HCT116 (cell line): ENCODE measurements around the gene DAPL1. TPM values are rescaled to one million over a fixed set of nuclear protein-coding genes. Genes with fewer than 3 reads are reported as not detected.

Source experiments
- ATAC-seq: fragments of 200-7000 bp; cut with Tn5 transposase; 2 replicates; pipeline ENCODE4 v1.9.1; 2020; ENCODE audit warnings: mild to moderate bottlenecking, moderate library complexity
- BruUV-seq: library from RNA; stranded (reverse); fragments of 400-500 nt; replicated peaks from 2 replicates; lab custom pipeline; 2021; lab: Mats Ljungman, UMichigan
- CTCF ChIA-PET: fragments of 300-600 bp; sonication (Branson Sonifier 250); formaldehyde crosslinking; loops from one replicate; lab custom pipeline; 2021; ENCODE audit warnings: antibody characterized with exemption; lab: Charles Lee
- POLR2A ChIA-PET: fragments of 300-600, 350-600 bp; sonication (Branson Sonifier 250); formaldehyde crosslinking; loops from one replicate; lab custom pipeline; 2021; ENCODE audit warnings: antibody characterized with exemption; lab: Charles Lee
- RAD21 ChIA-PET, 2 experiments: fragments of 300-600 bp; sonication (Branson Sonifier 250); formaldehyde crosslinking; loops; one replicate each; lab custom pipeline; 2023; ENCODE audit warnings: low total read pairs in 2 of 2; ENCODE audit not compliant: uncharacterized antibody in 2 of 2, unreplicated experiment in 2 of 2, low non-redundant PET in 1 of 2; lab: Charles Lee
- DNase-seq: peaks from one replicate; pipeline ENCODE4 v3.0.0-alpha.2; 2010; ENCODE audit warnings: low read depth, low spot score
- H2AFZ ChIP-seq: fragments of 200-600 bp; shearing (Covaris generic), sonication (generic); 2 replicates; pipeline ENCODE4 v1.6.1; 2017; ENCODE audit warnings: low read depth, mixed run types, mixed read lengths, antibody characterized with exemption, low read length; ENCODE audit not compliant: poor library complexity, severe bottlenecking
- H3K27ac ChIP-seq: 2 replicates; pipeline ENCODE4 v1.5.1; 2012; ENCODE audit warnings: low read depth, low read length
- H3K27me3 ChIP-seq: fragments of 200-600 bp; sonication (generic); 2 replicates; pipeline ENCODE4 v1.6.1; 2016; ENCODE audit warnings: mixed run types, low read length, mixed read lengths; ENCODE audit not compliant: insufficient read depth
- H3K36me3 ChIP-seq, 2 experiments: fragments of 200-500 bp in 1 of 2; fragments of 200-600 bp in 1 of 2; sonication (Bioruptor generic) in 1 of 2; sonication (generic) in 1 of 2; 2 replicates each; pipeline versions ENCODE4 v1.5.1 to v1.6.1; 2014 to 2016; ENCODE audit warnings: low read length in 2 of 2, inconsistent platforms in 1 of 2, mixed read lengths in 1 of 2, mixed run types in 1 of 2; ENCODE audit not compliant: insufficient read depth in 2 of 2, control insufficient read depth in 1 of 2
- H3K4me1 ChIP-seq, 2 experiments: fragments of 200-600 bp in 1 of 2; sonication (generic) in 1 of 2; 2 replicates each; pipeline versions ENCODE4 v1.5.1 to v1.6.1; 2012 to 2017; ENCODE audit warnings: low read length in 2 of 2, inconsistent platforms in 1 of 2, mild to moderate bottlenecking in 1 of 2, mixed read lengths in 1 of 2, mixed run types in 1 of 2, moderate library complexity in 1 of 2; ENCODE audit not compliant: insufficient read depth in 2 of 2, control insufficient read depth in 1 of 2
- H3K4me2 ChIP-seq: fragments of 200-600 bp; sonication (generic); 2 replicates; pipeline ENCODE4 v1.6.1; 2017; ENCODE audit warnings: mixed run types, low read length, mixed read lengths
- H3K4me3 ChIP-seq, 2 experiments: fragments of 200-600 bp in 1 of 2; sonication (generic) in 1 of 2; replicated peaks in 1 of 2; 2 replicates each; pipeline ENCODE4 v1.5.1; 2011 to 2016; ENCODE audit warnings: low read length in 2 of 2, control low read depth in 1 of 2, low read depth in 1 of 2, mild to moderate bottlenecking in 1 of 2, mixed read lengths in 1 of 2, mixed run types in 1 of 2
- H3K79me2 ChIP-seq: fragments of 200-600 bp; sonication (generic); 2 replicates; pipeline ENCODE4 v1.6.1; 2017; ENCODE audit warnings: mild to moderate bottlenecking, mixed run types, low read length, moderate library complexity, mixed read lengths; ENCODE audit not compliant: insufficient read depth
- H3K9ac ChIP-seq: fragments of 200-600 bp; sonication (generic); 2 replicates; pipeline ENCODE4 v1.6.1; 2016; ENCODE audit warnings: low read length, mixed read lengths
- H3K9me2 ChIP-seq: fragments of 200-600 bp; sonication (generic), shearing (Covaris generic); 2 replicates; pipeline ENCODE4 v1.6.1; 2017; ENCODE audit warnings: mixed run types, mild to moderate bottlenecking, moderate library complexity; ENCODE audit not compliant: insufficient read depth
- H3K9me3 ChIP-seq, 2 experiments: fragments of 200-500 bp in 1 of 2; fragments of 200-600 bp in 1 of 2; sonication (Bioruptor generic) in 1 of 2; sonication (generic) in 1 of 2; 2 replicates each; pipeline ENCODE4 v1.6.1; 2014 to 2017; ENCODE audit warnings: low read length in 2 of 2, mixed read lengths in 2 of 2, inconsistent platforms in 1 of 2, low read depth in 1 of 2, mild to moderate bottlenecking in 1 of 2, mixed run types in 1 of 2, moderate library complexity in 1 of 2; ENCODE audit not compliant: control insufficient read depth in 1 of 2, insufficient read depth in 1 of 2
- H4K20me1 ChIP-seq: fragments of 200-600 bp; sonication (generic), shearing (Covaris generic); 2 replicates; pipeline ENCODE4 v1.6.1; 2017; ENCODE audit warnings: mixed run types, mild to moderate bottlenecking, moderate library complexity; ENCODE audit not compliant: insufficient read depth
- CBX3 ChIP-seq: IDR thresholded peaks from 2 replicates; pipeline ENCODE4 v1.6.1; 2012; ENCODE audit warnings: low read depth
- CEBPB ChIP-seq: IDR thresholded peaks from 2 replicates; pipeline ENCODE4 v1.6.1; 2012; ENCODE audit warnings: low read depth
- EZH2 ChIP-seq: fragments of 200-600 bp; sonication (generic); IDR thresholded peaks from 2 replicates; pipeline ENCODE4 v1.6.1; 2017; ENCODE audit warnings: antibody characterized with exemption, mixed run types
- EZH2phosphoT487 ChIP-seq: fragments of 200-600 bp; IDR thresholded peaks from 2 replicates; pipeline ENCODE4 v1.6.1; 2018; ENCODE audit warnings: antibody characterized with exemption, borderline replicate concordance
- FOSL1 ChIP-seq: IDR thresholded peaks from 2 replicates; pipeline ENCODE4 v1.6.1; 2012; ENCODE audit warnings: low read depth
- JUND ChIP-seq: IDR thresholded peaks from 2 replicates; pipeline ENCODE4 v1.6.1; 2012
- POLR2AphosphoS5 ChIP-seq: IDR thresholded peaks from 2 replicates; pipeline ENCODE4 v1.6.1; 2011; ENCODE audit warnings: mild to moderate bottlenecking, low read depth, low read length, moderate library complexity
- SRF ChIP-seq: IDR thresholded peaks from 2 replicates; pipeline ENCODE4 v1.6.1; 2012; ENCODE audit warnings: low read depth
- intact Hi-C: fragments of 100-400 bp; cut with micrococcal nuclease; formaldehyde crosslinking; loops from 2 replicates; pipeline ENCODE4 v1.10.0; 2022
- total RNA-seq: library from RNA; stranded (reverse); gene quantifications from one replicate; pipeline ENCODE4 v1.2.1, GENCODE V29; 2021; ENCODE audit not compliant: unreplicated experiment
- TF ChIP-seq, protein P1 (sequence below): IDR thresholded peaks from 2 replicates; pipeline ENCODE4 v1.6.1; 2012; ENCODE audit warnings: low read depth
- TF ChIP-seq, protein P2 (sequence below): IDR thresholded peaks from 2 replicates; pipeline ENCODE4 v1.6.1; 2011; ENCODE audit warnings: mild to moderate bottlenecking, low read length, moderate library complexity; ENCODE audit not compliant: insufficient replicate concordance; ENCODE audit errors: extremely low read depth
- TF ChIP-seq, protein P3 (sequence below): IDR thresholded peaks from 2 replicates; pipeline ENCODE4 v1.6.1; 2012

The DAPL1 gene
- total RNA-seq, 1 experiment from 2014 or later, result not detected

DNA sequence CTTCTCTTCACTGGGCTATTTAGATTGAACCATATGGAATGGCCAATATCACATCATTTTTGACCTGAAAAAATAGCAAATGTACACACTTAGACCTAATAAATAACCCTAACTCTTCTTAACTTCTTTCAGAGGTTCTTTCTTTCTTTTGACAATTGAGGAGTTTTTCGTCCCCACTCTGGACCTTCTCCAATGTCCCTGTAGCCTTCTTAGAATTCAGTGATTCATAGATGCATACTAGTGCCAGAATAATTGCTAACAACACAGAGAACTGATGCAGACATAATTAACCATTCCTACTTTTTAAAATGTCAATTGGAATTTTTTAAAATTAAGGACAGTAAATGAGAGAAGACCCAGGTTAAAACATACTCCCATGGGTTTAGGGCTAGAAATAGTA, 20.0 kb downstream of the DAPL1 start:
- ChIA-PET CTCF (no interaction called here), POLR2A (no interaction called here), RAD21 (no interaction called here)
- Histone ChIP-seq H3K27me3 (0 out of 2 replicates have a peak, but pooled peaks cover 5% of the 10 kb centered on the region), H4K20me1 (no peaks in the 10 kb centered on the region), H3K9me3 (no peaks in the 10 kb centered on the region), H3K9me2 (no peaks in the 10 kb centered on the region), H2AFZ (no peak overlapping the region), H3K9ac (no peak overlapping the region), H3K4me3 (no peak overlapping the region), H3K4me1 (no peaks in the 10 kb centered on the region), H3K36me3 (no peaks in the 10 kb centered on the region), H3K27ac (no peak overlapping the region), H3K4me2 (no peak overlapping the region), H3K79me2 (no peaks in the 10 kb centered on the region)
- no peak for TF ChIP-seq CBX3
- TF ChIP-seq, protein P1, sequence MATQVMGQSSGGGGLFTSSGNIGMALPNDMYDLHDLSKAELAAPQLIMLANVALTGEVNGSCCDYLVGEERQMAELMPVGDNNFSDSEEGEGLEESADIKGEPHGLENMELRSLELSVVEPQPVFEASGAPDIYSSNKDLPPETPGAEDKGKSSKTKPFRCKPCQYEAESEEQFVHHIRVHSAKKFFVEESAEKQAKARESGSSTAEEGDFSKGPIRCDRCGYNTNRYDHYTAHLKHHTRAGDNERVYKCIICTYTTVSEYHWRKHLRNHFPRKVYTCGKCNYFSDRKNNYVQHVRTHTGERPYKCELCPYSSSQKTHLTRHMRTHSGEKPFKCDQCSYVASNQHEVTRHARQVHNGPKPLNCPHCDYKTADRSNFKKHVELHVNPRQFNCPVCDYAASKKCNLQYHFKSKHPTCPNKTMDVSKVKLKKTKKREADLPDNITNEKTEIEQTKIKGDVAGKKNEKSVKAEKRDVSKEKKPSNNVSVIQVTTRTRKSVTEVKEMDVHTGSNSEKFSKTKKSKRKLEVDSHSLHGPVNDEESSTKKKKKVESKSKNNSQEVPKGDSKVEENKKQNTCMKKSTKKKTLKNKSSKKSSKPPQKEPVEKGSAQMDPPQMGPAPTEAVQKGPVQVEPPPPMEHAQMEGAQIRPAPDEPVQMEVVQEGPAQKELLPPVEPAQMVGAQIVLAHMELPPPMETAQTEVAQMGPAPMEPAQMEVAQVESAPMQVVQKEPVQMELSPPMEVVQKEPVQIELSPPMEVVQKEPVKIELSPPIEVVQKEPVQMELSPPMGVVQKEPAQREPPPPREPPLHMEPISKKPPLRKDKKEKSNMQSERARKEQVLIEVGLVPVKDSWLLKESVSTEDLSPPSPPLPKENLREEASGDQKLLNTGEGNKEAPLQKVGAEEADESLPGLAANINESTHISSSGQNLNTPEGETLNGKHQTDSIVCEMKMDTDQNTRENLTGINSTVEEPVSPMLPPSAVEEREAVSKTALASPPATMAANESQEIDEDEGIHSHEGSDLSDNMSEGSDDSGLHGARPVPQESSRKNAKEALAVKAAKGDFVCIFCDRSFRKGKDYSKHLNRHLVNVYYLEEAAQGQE, result no peak
- ATAC-seq (no peak), DNase-seq (no peak)
- BruUV-seq, result no TSS peak
- intact Hi-C loops, result no loop called here

DNA sequence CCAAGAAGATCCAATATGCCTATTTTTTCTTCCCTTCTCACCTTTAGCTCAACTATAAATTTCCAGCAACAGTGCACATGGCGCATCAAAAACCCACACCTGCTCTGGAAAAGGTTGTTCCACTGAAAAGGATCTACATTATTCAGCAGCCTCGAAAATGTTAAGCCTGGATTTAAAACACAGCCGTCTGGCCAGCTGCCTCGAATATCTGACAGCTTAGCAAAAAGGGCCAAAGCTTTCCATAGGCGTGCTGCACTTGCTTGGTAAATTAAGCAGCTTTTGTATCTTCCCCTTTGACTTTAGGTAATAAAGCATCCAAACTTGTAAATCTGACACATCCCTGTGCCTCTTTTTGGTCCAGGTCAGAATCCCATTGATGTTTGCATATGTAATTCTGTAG, 20.5 kb downstream of the DAPL1 start:
- Histone ChIP-seq H3K36me3 (no peaks in the 10 kb centered on the region), H3K27me3 (0 out of 2 replicates have a peak, but pooled peaks cover 5% of the 10 kb centered on the region), H3K79me2 (no peaks in the 10 kb centered on the region), H3K9me2 (no peaks in the 10 kb centered on the region), H3K4me1 (no peaks in the 10 kb centered on the region), H3K27ac (no peak overlapping the region), H3K9ac (no peak overlapping the region), H3K9me3 (no peaks in the 10 kb centered on the region), H3K4me3 (no peak overlapping the region), H4K20me1 (no peaks in the 10 kb centered on the region), H3K4me2 (no peak overlapping the region), H2AFZ (no peak overlapping the region)
- no TSS peak for BruUV-seq
- no peak for DNase-seq
- no peak for ATAC-seq
- intact Hi-C loops, result no loop called here
- ChIA-PET CTCF (no interaction called here), POLR2A (no interaction called here), RAD21 (no interaction called here)
- TF ChIP-seq CEBPB (no peak), EZH2phosphoT487 (no peak), POLR2AphosphoS5 (no peak), EZH2 (no peak), JUND (no peak), SRF (no peak), FOSL1 (no peak)
- TF ChIP-seq, protein P2, sequence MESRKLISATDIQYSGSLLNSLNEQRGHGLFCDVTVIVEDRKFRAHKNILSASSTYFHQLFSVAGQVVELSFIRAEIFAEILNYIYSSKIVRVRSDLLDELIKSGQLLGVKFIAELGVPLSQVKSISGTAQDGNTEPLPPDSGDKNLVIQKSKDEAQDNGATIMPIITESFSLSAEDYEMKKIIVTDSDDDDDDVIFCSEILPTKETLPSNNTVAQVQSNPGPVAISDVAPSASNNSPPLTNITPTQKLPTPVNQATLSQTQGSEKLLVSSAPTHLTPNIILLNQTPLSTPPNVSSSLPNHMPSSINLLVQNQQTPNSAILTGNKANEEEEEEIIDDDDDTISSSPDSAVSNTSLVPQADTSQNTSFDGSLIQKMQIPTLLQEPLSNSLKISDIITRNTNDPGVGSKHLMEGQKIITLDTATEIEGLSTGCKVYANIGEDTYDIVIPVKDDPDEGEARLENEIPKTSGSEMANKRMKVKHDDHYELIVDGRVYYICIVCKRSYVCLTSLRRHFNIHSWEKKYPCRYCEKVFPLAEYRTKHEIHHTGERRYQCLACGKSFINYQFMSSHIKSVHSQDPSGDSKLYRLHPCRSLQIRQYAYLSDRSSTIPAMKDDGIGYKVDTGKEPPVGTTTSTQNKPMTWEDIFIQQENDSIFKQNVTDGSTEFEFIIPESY, result no peak
- TF ChIP-seq, protein P3, sequence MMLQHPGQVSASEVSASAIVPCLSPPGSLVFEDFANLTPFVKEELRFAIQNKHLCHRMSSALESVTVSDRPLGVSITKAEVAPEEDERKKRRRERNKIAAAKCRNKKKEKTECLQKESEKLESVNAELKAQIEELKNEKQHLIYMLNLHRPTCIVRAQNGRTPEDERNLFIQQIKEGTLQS, result no peak
- TF ChIP-seq, protein P1, result no peak
